HCT116 (cell line): ENCODE measurements around the gene UNC45A. TPM values are rescaled to one million over a fixed set of nuclear protein-coding genes. Genes with fewer than 3 reads are reported as not detected.

Experiments used
- ATAC-seq: fragments of 200-7000 bp; cut with Tn5 transposase; 2 replicates; pipeline ENCODE4 v1.9.1; 2020; ENCODE audit warnings: mild to moderate bottlenecking, moderate library complexity
- BruUV-seq: library from RNA; stranded (reverse); fragments of 400-500 nt; replicated peaks from 2 replicates; lab custom pipeline; 2021; lab: Mats Ljungman, UMichigan
- CTCF ChIA-PET: fragments of 300-600 bp; sonication (Branson Sonifier 250); formaldehyde crosslinking; loops from one replicate; lab custom pipeline; 2021; ENCODE audit warnings: antibody characterized with exemption; lab: Charles Lee
- POLR2A ChIA-PET: fragments of 300-600, 350-600 bp; sonication (Branson Sonifier 250); formaldehyde crosslinking; loops from one replicate; lab custom pipeline; 2021; ENCODE audit warnings: antibody characterized with exemption; lab: Charles Lee
- RAD21 ChIA-PET, 2 experiments: fragments of 300-600 bp; sonication (Branson Sonifier 250); formaldehyde crosslinking; loops; one replicate each; lab custom pipeline; 2023; ENCODE audit warnings: low total read pairs in 2 of 2; ENCODE audit not compliant: uncharacterized antibody in 2 of 2, unreplicated experiment in 2 of 2, low non-redundant PET in 1 of 2; lab: Charles Lee
- DNase-seq: peaks from one replicate; pipeline ENCODE4 v3.0.0-alpha.2; 2010; ENCODE audit warnings: low read depth, low spot score
- H2AFZ ChIP-seq: fragments of 200-600 bp; shearing (Covaris generic), sonication (generic); 2 replicates; pipeline ENCODE4 v1.6.1; 2017; ENCODE audit warnings: low read depth, mixed run types, mixed read lengths, antibody characterized with exemption, low read length; ENCODE audit not compliant: poor library complexity, severe bottlenecking
- H3K27ac ChIP-seq: 2 replicates; pipeline ENCODE4 v1.5.1; 2012; ENCODE audit warnings: low read depth, low read length
- H3K27me3 ChIP-seq: fragments of 200-600 bp; sonication (generic); 2 replicates; pipeline ENCODE4 v1.6.1; 2016; ENCODE audit warnings: mixed run types, low read length, mixed read lengths; ENCODE audit not compliant: insufficient read depth
- H3K36me3 ChIP-seq, 2 experiments: fragments of 200-500 bp in 1 of 2; fragments of 200-600 bp in 1 of 2; sonication (Bioruptor generic) in 1 of 2; sonication (generic) in 1 of 2; 2 replicates each; pipeline versions ENCODE4 v1.5.1 to v1.6.1; 2014 to 2016; ENCODE audit warnings: low read length in 2 of 2, inconsistent platforms in 1 of 2, mixed read lengths in 1 of 2, mixed run types in 1 of 2; ENCODE audit not compliant: insufficient read depth in 2 of 2, control insufficient read depth in 1 of 2
- H3K4me1 ChIP-seq, 2 experiments: fragments of 200-600 bp in 1 of 2; sonication (generic) in 1 of 2; 2 replicates each; pipeline versions ENCODE4 v1.5.1 to v1.6.1; 2012 to 2017; ENCODE audit warnings: low read length in 2 of 2, inconsistent platforms in 1 of 2, mild to moderate bottlenecking in 1 of 2, mixed read lengths in 1 of 2, mixed run types in 1 of 2, moderate library complexity in 1 of 2; ENCODE audit not compliant: insufficient read depth in 2 of 2, control insufficient read depth in 1 of 2
- H3K4me2 ChIP-seq: fragments of 200-600 bp; sonication (generic); 2 replicates; pipeline ENCODE4 v1.6.1; 2017; ENCODE audit warnings: mixed run types, low read length, mixed read lengths
- H3K4me3 ChIP-seq, 2 experiments: fragments of 200-600 bp in 1 of 2; sonication (generic) in 1 of 2; replicated peaks in 1 of 2; 2 replicates each; pipeline ENCODE4 v1.5.1; 2011 to 2016; ENCODE audit warnings: low read length in 2 of 2, control low read depth in 1 of 2, low read depth in 1 of 2, mild to moderate bottlenecking in 1 of 2, mixed read lengths in 1 of 2, mixed run types in 1 of 2
- H3K79me2 ChIP-seq: fragments of 200-600 bp; sonication (generic); 2 replicates; pipeline ENCODE4 v1.6.1; 2017; ENCODE audit warnings: mild to moderate bottlenecking, mixed run types, low read length, moderate library complexity, mixed read lengths; ENCODE audit not compliant: insufficient read depth
- H3K9ac ChIP-seq: fragments of 200-600 bp; sonication (generic); 2 replicates; pipeline ENCODE4 v1.6.1; 2016; ENCODE audit warnings: low read length, mixed read lengths
- H3K9me2 ChIP-seq: fragments of 200-600 bp; sonication (generic), shearing (Covaris generic); 2 replicates; pipeline ENCODE4 v1.6.1; 2017; ENCODE audit warnings: mixed run types, mild to moderate bottlenecking, moderate library complexity; ENCODE audit not compliant: insufficient read depth
- H3K9me3 ChIP-seq, 2 experiments: fragments of 200-500 bp in 1 of 2; fragments of 200-600 bp in 1 of 2; sonication (Bioruptor generic) in 1 of 2; sonication (generic) in 1 of 2; 2 replicates each; pipeline ENCODE4 v1.6.1; 2014 to 2017; ENCODE audit warnings: low read length in 2 of 2, mixed read lengths in 2 of 2, inconsistent platforms in 1 of 2, low read depth in 1 of 2, mild to moderate bottlenecking in 1 of 2, mixed run types in 1 of 2, moderate library complexity in 1 of 2; ENCODE audit not compliant: control insufficient read depth in 1 of 2, insufficient read depth in 1 of 2
- H4K20me1 ChIP-seq: fragments of 200-600 bp; sonication (generic), shearing (Covaris generic); 2 replicates; pipeline ENCODE4 v1.6.1; 2017; ENCODE audit warnings: mixed run types, mild to moderate bottlenecking, moderate library complexity; ENCODE audit not compliant: insufficient read depth
- CBX3 ChIP-seq: IDR thresholded peaks from 2 replicates; pipeline ENCODE4 v1.6.1; 2012; ENCODE audit warnings: low read depth
- CEBPB ChIP-seq: IDR thresholded peaks from 2 replicates; pipeline ENCODE4 v1.6.1; 2012; ENCODE audit warnings: low read depth
- SIN3A ChIP-seq: IDR thresholded peaks from 2 replicates; pipeline ENCODE4 v1.6.1; 2012; ENCODE audit warnings: low read depth
- ZFX ChIP-seq: fragments of 450-650 bp; IDR thresholded peaks from 2 replicates; pipeline ENCODE4 v1.6.1; 2017
- intact Hi-C: fragments of 100-400 bp; cut with micrococcal nuclease; formaldehyde crosslinking; loops from 2 replicates; pipeline ENCODE4 v1.10.0; 2022
- total RNA-seq: library from RNA; stranded (reverse); gene quantifications from one replicate; pipeline ENCODE4 v1.2.1, GENCODE V29; 2021; ENCODE audit not compliant: unreplicated experiment
- TF ChIP-seq, protein P1 (sequence below): IDR thresholded peaks from 2 replicates; pipeline ENCODE4 v1.6.1; 2012; ENCODE audit warnings: low read depth

UNC45A gene
- total RNA-seq, 1 experiment from 2014 or later = 95.4 TPM

DNA sequence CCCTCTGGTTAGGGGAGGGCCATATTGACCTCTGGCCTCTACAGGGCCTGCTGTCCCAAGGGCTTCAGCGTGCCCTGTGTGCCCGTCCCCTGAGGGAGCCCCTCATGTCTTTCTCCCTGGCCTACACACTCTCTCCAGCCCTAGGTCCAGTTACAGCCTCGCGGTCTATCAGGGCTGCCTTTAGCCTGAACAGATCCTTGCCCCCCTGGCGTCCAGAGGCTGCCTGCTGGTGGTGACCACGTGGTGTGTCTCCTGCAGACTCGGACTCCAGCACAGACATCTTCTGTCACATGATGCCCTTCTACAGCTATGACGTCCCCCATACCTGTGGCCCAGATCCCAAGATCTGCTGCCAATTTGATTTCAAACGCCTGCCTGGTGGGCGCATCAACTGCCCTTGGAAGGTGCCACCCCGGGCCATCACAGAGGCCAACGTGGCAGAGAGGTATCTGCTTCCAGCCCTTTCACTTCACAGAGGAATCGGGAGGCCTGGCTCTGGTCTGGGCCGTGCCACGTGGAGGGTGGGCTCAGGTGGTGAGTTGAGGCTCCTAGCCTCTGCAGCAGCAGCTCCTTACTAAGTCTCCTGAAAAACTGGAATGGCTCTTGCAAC lies 27.9 kb upstream of the UNC45A start:
- Histone ChIP-seq H3K4me2 (no peak overlapping the region), H3K27me3 (no peaks in the 10 kb centered on the region), H3K36me3 (peaks cover 10 to 12% of the 10 kb centered on the region in 2 experiments; a peak in 3 of 4 replicates), H3K27ac (no peak overlapping the region), H3K79me2 (no peaks in the 10 kb centered on the region), H3K9me3 (no peaks in the 10 kb centered on the region), H2AFZ (no peak overlapping the region), H3K4me3 (no peak overlapping the region), H3K9ac (no peak overlapping the region), H3K9me2 (no peaks in the 10 kb centered on the region), H4K20me1 (no peaks in the 10 kb centered on the region), H3K4me1 (peaks cover 2 to 11% of the 10 kb centered on the region in 2 experiments; a peak in 3 of 4 replicates)
- TF ChIP-seq, protein P1, sequence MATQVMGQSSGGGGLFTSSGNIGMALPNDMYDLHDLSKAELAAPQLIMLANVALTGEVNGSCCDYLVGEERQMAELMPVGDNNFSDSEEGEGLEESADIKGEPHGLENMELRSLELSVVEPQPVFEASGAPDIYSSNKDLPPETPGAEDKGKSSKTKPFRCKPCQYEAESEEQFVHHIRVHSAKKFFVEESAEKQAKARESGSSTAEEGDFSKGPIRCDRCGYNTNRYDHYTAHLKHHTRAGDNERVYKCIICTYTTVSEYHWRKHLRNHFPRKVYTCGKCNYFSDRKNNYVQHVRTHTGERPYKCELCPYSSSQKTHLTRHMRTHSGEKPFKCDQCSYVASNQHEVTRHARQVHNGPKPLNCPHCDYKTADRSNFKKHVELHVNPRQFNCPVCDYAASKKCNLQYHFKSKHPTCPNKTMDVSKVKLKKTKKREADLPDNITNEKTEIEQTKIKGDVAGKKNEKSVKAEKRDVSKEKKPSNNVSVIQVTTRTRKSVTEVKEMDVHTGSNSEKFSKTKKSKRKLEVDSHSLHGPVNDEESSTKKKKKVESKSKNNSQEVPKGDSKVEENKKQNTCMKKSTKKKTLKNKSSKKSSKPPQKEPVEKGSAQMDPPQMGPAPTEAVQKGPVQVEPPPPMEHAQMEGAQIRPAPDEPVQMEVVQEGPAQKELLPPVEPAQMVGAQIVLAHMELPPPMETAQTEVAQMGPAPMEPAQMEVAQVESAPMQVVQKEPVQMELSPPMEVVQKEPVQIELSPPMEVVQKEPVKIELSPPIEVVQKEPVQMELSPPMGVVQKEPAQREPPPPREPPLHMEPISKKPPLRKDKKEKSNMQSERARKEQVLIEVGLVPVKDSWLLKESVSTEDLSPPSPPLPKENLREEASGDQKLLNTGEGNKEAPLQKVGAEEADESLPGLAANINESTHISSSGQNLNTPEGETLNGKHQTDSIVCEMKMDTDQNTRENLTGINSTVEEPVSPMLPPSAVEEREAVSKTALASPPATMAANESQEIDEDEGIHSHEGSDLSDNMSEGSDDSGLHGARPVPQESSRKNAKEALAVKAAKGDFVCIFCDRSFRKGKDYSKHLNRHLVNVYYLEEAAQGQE = no peak
- no peak for TF ChIP-seq CEBPB
- no peak for TF ChIP-seq SIN3A
- no peak for TF ChIP-seq CBX3
- no peak for TF ChIP-seq ZFX
- POLR2A ChIA-PET = no interaction called here
- no peak for ATAC-seq
- RAD21 ChIA-PET = no interaction called here
- no peak for DNase-seq
- intact Hi-C loops = no loop called here
- BruUV-seq = no TSS peak
- CTCF ChIA-PET = no interaction called here
